HepG2 (cell line): Measurements from ENCODE around the gene DGKD. TPM values are rescaled to one million over a fixed set of nuclear protein-coding genes. Genes with fewer than 3 reads are reported as not detected.

Source experiments
- BRD4 ChIP-seq: sonication (generic); formaldehyde crosslinking; IDR thresholded peaks from 2 replicates; pipeline ENCODE4 v1.4.0; 2020; ENCODE audit warnings: missing genetic modification reagents
- ISX ChIP-seq: sonication (generic); formaldehyde crosslinking; conservative IDR thresholded peaks from 2 replicates; pipeline ENCODE4 v1.5.0; 2020; ENCODE audit warnings: missing genetic modification reagents
- MED1 ChIP-seq: sonication (generic); formaldehyde crosslinking; IDR thresholded peaks from 2 replicates; pipeline ENCODE4 v1.4.0; 2020; ENCODE audit warnings: missing genetic modification reagents
- PHF21A ChIP-seq: sonication (generic); formaldehyde crosslinking; IDR thresholded peaks from 2 replicates; pipeline ENCODE4 v1.5.0; 2020; ENCODE audit warnings: mild to moderate bottlenecking, missing genetic modification reagents
- RBAK ChIP-seq: sonication (generic); formaldehyde crosslinking; IDR thresholded peaks from 2 replicates; pipeline ENCODE4 v1.5.1; 2020; ENCODE audit warnings: mild to moderate bottlenecking, missing genetic modification reagents
- THAP11 ChIP-seq: IDR thresholded peaks from 2 replicates; pipeline ENCODE4 v1.6.1; 2016; ENCODE audit warnings: missing biosample characterization, missing genetic modification reagents
- XRCC5 ChIP-seq: fragments of 200-400 bp; formaldehyde crosslinking; optimal IDR thresholded peaks from 2 replicates; pipeline ENCODE3; 2017; ENCODE audit warnings: mild to moderate bottlenecking, low read length
- ZKSCAN1 ChIP-seq: fragments of 150-350 bp; IDR thresholded peaks from 2 replicates; pipeline ENCODE4 v1.6.1; 2014; ENCODE audit warnings: low read length
- ZMAT3 ChIP-seq: sonication (generic); formaldehyde crosslinking; conservative IDR thresholded peaks from 2 replicates; pipeline ENCODE4 v1.7.0; 2021; ENCODE audit warnings: missing genetic modification reagents
- ZNF136 ChIP-seq: sonication (generic); formaldehyde crosslinking; IDR thresholded peaks from 2 replicates; pipeline ENCODE4 v1.8.1; 2022; ENCODE audit warnings: low read depth, mild to moderate bottlenecking, moderate library complexity, missing genetic modification reagents
- ZNF331 ChIP-seq: sonication (generic); formaldehyde crosslinking; IDR thresholded peaks from 2 replicates; pipeline ENCODE4 v1.4.0; 2020; ENCODE audit warnings: missing genetic modification reagents
- ZNF354B ChIP-seq: sonication (generic); formaldehyde crosslinking; IDR thresholded peaks from 2 replicates; pipeline ENCODE4 v1.8.0; 2022; ENCODE audit warnings: mild to moderate bottlenecking, missing genetic modification reagents
- ZNF720 ChIP-seq: sonication (generic); formaldehyde crosslinking; IDR thresholded peaks from 2 replicates; pipeline ENCODE4 v1.4.0; 2020; ENCODE audit warnings: missing genetic modification reagents
- polyA plus RNA-seq, 8 experiments: library from polyadenylated mRNA; depleted of rRNA in 3 of 8; stranded (reverse) in 7 of 8; unstranded in 1 of 8; fragments of >200 nt; fragmentation: Illumina TruSeq in 4 of 8; extraction: Trizol in 4 of 8; gene quantifications; 2 replicates each; pipeline versions ENCODE4 v1.2.1 to v1.2.3, GENCODE V29; 2011 to 2016; ENCODE audit warnings: low read depth in 4 of 8, missing spikeins in 1 of 8, mixed read lengths in 1 of 8; ENCODE audit not compliant: insufficient read depth in 1 of 8
- total RNA-seq, 5 experiments: library from RNA; depleted of rRNA; stranded (reverse); fragments of >200 nt; fragmentation: Illumina TruSeq; extraction: Trizol; gene quantifications; 2 replicates each; pipeline ENCODE4 v1.2.3, GENCODE V29; 2016; ENCODE audit warnings: low read depth in 1 of 5
- TF ChIP-seq, protein P1 (sequence below): sonication (generic); formaldehyde crosslinking; IDR thresholded peaks from 2 replicates; pipeline ENCODE4 v1.5.0; 2020; ENCODE audit warnings: mild to moderate bottlenecking, missing genetic modification reagents, borderline replicate concordance
- TF ChIP-seq, protein P2 (sequence below): sonication (generic); formaldehyde crosslinking; IDR thresholded peaks from 2 replicates; pipeline ENCODE4 v1.4.0; 2020; ENCODE audit warnings: mild to moderate bottlenecking, missing genetic modification reagents
- TF ChIP-seq, protein P3 (sequence below): sonication (generic); formaldehyde crosslinking; IDR thresholded peaks from 2 replicates; pipeline ENCODE4 v1.4.0; 2020; ENCODE audit warnings: missing genetic modification reagents, borderline replicate concordance
- TF ChIP-seq, protein P4 (sequence below): sonication (generic); formaldehyde crosslinking; IDR thresholded peaks from 2 replicates; pipeline ENCODE4 v1.5.0; 2020; ENCODE audit warnings: mild to moderate bottlenecking, missing genetic modification reagents, moderate library complexity
- TF ChIP-seq, protein P5 (sequence below): IDR thresholded peaks from 2 replicates; pipeline ENCODE4 v1.6.1; 2016; ENCODE audit warnings: low read depth, borderline replicate concordance

Gene DGKD
- total and polyA plus RNA-seq, 2 of the 13 experiments (the other 11 are each of a cell fraction or from before 2014, with no cell fraction given): 24.5 to 33.2 TPM

DNA sequence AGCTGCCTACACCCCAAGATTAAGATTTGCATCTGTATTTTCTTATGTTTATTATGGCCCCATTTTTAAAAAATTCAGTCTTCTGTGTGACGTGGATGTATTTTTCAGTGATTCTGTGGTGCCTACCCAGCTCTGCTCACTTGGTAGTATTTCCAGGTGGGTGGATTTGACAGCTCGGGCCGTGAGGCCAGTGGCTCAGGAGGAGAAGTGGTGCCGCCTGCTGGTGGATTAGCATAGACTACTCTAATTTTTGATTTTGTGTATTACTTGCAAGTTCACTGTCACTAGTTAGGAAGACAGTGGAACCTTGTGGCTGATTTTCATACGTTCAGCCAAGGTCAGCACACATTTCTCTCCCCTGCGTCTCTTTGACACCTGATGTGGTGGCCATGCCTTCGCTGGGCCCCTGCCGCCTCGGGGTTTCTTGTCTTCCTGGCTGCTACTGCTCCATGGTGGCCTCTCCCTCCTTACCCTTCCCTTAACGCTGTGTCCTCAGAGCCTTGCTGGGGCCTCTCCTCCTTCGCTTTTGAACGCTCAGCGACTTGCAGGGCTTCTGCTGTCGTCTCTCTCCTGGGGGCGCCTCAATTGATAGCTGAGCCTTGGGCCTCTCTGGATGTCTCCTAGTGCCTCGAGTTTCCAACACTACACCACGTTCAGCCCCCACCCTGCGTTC, 89.4 kb downstream of the DGKD start (continued):
- no peak for TF ChIP-seq BRD4 (CRISPR knock-in tag)
- TF ChIP-seq PHF21A (CRISPR knock-in tag): no peak
- TF ChIP-seq RBAK (CRISPR knock-in tag): no peak
- TF ChIP-seq ZKSCAN1: no peak
- TF ChIP-seq, protein P1, sequence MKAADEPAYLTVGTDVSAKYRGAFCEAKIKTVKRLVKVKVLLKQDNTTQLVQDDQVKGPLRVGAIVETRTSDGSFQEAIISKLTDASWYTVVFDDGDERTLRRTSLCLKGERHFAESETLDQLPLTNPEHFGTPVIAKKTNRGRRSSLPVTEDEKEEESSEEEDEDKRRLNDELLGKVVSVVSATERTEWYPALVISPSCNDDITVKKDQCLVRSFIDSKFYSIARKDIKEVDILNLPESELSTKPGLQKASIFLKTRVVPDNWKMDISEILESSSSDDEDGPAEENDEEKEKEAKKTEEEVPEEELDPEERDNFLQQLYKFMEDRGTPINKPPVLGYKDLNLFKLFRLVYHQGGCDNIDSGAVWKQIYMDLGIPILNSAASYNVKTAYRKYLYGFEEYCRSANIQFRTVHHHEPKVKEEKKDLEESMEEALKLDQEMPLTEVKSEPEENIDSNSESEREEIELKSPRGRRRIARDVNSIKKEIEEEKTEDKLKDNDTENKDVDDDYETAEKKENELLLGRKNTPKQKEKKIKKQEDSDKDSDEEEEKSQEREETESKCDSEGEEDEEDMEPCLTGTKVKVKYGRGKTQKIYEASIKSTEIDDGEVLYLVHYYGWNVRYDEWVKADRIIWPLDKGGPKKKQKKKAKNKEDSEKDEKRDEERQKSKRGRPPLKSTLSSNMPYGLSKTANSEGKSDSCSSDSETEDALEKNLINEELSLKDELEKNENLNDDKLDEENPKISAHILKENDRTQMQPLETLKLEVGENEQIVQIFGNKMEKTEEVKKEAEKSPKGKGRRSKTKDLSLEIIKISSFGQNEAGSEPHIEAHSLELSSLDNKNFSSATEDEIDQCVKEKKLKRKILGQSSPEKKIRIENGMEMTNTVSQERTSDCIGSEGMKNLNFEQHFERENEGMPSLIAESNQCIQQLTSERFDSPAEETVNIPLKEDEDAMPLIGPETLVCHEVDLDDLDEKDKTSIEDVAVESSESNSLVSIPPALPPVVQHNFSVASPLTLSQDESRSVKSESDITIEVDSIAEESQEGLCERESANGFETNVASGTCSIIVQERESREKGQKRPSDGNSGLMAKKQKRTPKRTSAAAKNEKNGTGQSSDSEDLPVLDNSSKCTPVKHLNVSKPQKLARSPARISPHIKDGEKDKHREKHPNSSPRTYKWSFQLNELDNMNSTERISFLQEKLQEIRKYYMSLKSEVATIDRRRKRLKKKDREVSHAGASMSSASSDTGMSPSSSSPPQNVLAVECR (CRISPR knock-in tag): peak; percentile 47; the same call in 1 of the 2 replicates
- TF ChIP-seq THAP11: peak; percentile 30; the same call in 1 of the 2 replicates
- TF ChIP-seq XRCC5: peak; percentile 59
- TF ChIP-seq, protein P2, sequence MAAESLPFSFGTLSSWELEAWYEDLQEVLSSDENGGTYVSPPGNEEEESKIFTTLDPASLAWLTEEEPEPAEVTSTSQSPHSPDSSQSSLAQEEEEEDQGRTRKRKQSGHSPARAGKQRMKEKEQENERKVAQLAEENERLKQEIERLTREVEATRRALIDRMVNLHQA (CRISPR knock-in tag): no peak
- no peak for TF ChIP-seq ZNF331 (CRISPR knock-in tag)
- TF ChIP-seq ZNF720: no peak
- no peak for TF ChIP-seq ZNF136 (CRISPR knock-in tag)
- TF ChIP-seq, protein P3, sequence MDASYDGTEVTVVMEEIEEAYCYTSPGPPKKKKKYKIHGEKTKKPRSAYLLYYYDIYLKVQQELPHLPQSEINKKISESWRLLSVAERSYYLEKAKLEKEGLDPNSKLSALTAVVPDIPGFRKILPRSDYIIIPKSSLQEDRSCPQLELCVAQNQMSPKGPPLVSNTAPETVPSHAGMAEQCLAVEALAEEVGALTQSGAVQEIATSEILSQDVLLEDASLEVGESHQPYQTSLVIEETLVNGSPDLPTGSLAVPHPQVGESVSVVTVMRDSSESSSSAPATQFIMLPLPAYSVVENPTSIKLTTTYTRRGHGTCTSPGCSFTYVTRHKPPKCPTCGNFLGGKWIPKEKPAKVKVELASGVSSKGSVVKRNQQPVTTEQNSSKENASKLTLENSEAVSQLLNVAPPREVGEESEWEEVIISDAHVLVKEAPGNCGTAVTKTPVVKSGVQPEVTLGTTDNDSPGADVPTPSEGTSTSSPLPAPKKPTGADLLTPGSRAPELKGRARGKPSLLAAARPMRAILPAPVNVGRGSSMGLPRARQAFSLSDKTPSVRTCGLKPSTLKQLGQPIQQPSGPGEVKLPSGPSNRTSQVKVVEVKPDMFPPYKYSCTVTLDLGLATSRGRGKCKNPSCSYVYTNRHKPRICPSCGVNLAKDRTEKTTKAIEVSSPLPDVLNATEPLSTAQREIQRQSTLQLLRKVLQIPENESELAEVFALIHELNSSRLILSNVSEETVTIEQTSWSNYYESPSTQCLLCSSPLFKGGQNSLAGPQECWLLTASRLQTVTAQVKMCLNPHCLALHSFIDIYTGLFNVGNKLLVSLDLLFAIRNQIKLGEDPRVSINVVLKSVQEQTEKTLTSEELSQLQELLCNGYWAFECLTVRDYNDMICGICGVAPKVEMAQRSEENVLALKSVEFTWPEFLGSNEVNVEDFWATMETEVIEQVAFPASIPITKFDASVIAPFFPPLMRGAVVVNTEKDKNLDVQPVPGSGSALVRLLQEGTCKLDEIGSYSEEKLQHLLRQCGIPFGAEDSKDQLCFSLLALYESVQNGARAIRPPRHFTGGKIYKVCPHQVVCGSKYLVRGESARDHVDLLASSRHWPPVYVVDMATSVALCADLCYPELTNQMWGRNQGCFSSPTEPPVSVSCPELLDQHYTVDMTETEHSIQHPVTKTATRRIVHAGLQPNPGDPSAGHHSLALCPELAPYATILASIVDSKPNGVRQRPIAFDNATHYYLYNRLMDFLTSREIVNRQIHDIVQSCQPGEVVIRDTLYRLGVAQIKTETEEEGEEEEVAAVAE (CRISPR knock-in tag): no peak
- TF ChIP-seq, protein P4, sequence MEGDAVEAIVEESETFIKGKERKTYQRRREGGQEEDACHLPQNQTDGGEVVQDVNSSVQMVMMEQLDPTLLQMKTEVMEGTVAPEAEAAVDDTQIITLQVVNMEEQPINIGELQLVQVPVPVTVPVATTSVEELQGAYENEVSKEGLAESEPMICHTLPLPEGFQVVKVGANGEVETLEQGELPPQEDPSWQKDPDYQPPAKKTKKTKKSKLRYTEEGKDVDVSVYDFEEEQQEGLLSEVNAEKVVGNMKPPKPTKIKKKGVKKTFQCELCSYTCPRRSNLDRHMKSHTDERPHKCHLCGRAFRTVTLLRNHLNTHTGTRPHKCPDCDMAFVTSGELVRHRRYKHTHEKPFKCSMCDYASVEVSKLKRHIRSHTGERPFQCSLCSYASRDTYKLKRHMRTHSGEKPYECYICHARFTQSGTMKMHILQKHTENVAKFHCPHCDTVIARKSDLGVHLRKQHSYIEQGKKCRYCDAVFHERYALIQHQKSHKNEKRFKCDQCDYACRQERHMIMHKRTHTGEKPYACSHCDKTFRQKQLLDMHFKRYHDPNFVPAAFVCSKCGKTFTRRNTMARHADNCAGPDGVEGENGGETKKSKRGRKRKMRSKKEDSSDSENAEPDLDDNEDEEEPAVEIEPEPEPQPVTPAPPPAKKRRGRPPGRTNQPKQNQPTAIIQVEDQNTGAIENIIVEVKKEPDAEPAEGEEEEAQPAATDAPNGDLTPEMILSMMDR (CRISPR knock-in tag): peak; percentile 81
- no peak for TF ChIP-seq ZMAT3 (CRISPR knock-in tag)
- TF ChIP-seq ISX (CRISPR knock-in tag): no peak
- 0 out of 2 replicates have a peak, but pooled peaks have one; percentile 24 for TF ChIP-seq ZNF354B
- no peak for TF ChIP-seq MED1 (CRISPR knock-in tag)
- TF ChIP-seq, protein P5, sequence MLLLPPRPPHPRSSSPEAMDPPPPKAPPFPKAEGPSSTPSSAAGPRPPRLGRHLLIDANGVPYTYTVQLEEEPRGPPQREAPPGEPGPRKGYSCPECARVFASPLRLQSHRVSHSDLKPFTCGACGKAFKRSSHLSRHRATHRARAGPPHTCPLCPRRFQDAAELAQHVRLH (CRISPR knock-in tag): 0 out of 2 replicates have a peak, but pooled peaks have one; percentile 35
